Measurements from ENCODE around the gene BCKDHB.

DNA sequence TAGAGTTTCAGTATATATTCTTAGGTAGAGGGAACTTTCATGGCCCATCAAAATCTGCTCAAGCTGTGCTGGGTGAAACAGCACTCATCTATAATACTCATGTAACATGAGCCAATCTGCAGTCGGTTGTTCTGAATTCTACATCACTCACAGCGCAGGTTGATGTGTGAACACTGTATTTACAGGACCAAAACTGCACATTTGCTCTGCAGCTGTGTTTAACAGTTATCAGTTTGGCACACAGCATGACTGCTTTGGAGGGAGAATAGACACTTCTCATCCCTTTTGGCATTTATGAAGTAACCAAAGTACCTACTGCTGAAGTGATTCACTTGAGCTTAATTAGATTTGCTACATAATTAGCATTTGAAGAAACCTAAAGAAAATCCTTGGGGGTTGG, 225.1 kb downstream of the BCKDHB start:
- TF ChIP-seq, protein P1, sequence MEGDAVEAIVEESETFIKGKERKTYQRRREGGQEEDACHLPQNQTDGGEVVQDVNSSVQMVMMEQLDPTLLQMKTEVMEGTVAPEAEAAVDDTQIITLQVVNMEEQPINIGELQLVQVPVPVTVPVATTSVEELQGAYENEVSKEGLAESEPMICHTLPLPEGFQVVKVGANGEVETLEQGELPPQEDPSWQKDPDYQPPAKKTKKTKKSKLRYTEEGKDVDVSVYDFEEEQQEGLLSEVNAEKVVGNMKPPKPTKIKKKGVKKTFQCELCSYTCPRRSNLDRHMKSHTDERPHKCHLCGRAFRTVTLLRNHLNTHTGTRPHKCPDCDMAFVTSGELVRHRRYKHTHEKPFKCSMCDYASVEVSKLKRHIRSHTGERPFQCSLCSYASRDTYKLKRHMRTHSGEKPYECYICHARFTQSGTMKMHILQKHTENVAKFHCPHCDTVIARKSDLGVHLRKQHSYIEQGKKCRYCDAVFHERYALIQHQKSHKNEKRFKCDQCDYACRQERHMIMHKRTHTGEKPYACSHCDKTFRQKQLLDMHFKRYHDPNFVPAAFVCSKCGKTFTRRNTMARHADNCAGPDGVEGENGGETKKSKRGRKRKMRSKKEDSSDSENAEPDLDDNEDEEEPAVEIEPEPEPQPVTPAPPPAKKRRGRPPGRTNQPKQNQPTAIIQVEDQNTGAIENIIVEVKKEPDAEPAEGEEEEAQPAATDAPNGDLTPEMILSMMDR (IDR thresholded peaks at IDR 0.05 in 4 of 5, conservative IDR thresholded peaks at IDR 0.05 in 1 of 5): no peak
- TF ChIP-seq POLR2A (IDR thresholded peaks at IDR 0.05): no peak

Measured in gastrocnemius medialis (tissue), 4 donors.